Stimulated activated CD8-positive, alpha-beta memory T cell treated with anti-CD3 and anti-CD28 coated beads, Interleukin-15, amount 100 ng/mL, for 4 hours (primary cell): ENCODE results near the gene SYTL4.

ENCODE experiments used
- DNase-seq, 2 donors: peaks; one replicate each; pipeline ENCODE4 v3.0.0-alpha.2; 2020; ENCODE audit warnings: low read depth in 2 of 2

Gene SYTL4

DNA sequence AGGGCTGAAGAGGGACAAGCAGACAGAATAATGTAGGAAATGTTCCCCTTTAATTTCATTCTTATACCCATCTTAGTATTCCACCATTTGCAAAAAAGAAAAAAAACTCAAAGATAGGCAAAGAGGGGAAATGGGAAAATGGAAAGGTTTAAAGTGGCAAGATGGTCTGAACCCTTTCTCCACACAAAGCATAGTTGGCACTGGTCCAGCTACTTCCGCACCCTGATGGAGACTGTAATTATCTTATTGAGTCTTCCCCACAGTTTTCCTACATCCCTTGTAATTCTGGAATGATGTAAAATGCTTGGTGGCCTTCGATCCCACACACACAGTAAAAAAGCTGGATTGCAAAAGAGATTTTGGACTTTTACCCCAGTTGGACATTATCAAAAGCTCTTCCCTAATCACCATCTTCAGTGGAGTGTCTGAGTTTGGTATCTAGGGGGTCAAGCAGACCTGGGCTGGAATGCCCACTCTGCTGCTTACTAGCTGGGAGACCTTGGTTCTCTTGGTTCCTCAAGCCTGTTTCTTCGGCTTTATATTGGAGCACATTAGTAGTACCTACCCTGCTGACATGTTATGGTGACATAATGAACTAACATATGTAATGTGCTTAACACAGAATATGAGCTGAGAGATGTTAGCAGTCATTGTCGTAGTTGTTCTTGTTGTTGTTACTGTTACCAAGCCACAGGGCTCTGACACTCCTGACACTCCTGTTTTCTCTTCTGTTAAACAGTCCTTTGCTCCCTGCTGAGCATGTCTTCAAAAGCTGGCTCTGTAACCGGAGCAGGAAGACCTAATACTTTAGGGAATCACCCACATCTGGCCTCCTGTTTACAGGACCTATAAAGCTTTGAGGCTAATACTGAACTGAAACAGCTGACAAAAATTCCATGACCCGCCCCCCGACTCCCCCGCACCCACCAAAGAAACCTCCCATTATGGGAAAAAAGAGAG, 83.2 kb downstream of the SYTL4 start:
- DNase-seq = no peak

GRCh38 chrX:100647739-100648138, 84.2 kb downstream of the SYTL4 start:
- DNase-seq = no peak

GRCh38 chrX:100647095-100647494, 84.8 kb downstream of the SYTL4 start:
- DNase-seq = no peak

DNA sequence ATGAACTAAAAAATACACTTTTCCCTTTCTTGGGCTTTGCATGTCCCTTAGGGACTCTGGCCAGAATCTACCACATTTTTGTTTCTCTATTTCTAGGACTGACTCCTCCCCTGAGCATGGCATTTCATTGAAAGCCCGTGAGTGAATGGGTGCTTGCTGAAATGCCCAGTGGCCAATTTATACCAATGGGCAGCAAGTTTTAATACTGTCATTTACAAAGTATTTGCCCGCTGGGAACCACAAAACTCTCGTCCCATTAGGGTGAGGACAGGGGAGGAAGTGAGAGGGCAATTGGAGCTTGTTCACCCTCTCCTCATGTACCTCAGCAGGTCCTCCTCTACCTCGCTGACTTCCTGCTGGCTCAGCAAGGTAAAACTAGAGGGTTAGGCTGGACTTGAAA, 86.8 kb downstream of the SYTL4 start:
- no peak for DNase-seq

- DNase-seq = no peak
These were observed 87.7 kb downstream of the SYTL4 start, which contains the start of gene SRPX2 for GRCh38 chrX:100643956-100644860. TSS of gene SRPX2 (plus strand) at chrX:100644199. CDS start at chrX:100646323, 2,124 bp downstream.

DNA sequence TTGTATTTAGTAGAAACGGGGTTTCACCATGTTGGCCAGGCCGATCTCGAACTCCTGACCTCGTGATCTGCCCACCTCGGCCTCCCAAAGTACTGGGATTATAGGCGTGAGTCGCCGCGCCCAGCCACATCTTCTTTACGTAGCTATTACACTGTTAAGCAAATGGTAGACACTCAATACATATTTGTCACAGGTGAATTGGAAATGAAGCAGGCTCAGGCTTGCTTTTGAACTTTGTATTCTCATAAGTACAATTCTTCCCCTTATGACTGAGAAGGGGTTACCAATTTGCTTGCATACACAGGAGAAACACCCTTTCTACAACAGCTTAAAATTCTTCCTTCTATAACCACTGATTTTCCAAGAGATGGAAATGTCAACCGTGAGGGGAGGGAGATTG, 88.7 kb downstream of the SYTL4 start:
- DNase-seq = no peak

DNA sequence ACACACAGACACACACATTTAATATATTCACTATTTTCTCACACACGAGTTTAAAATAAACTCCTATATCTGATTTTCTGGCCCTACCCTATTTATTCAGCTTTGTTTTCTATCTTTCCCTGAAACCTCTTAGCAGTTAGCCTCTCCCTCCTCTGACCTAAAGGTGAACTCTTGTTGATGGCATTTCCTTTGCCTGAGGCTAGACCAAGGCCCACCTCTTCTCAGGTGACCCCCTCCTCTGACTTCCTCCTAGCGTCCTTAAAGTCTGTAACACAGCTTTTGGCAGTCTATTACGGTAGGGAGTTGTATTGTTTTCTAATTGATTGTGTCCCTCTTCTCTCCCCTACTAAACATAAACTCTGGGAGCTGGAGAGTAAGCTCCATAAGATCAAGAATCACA, 89.6 kb downstream of the SYTL4 start:
- no peak for DNase-seq

DNA sequence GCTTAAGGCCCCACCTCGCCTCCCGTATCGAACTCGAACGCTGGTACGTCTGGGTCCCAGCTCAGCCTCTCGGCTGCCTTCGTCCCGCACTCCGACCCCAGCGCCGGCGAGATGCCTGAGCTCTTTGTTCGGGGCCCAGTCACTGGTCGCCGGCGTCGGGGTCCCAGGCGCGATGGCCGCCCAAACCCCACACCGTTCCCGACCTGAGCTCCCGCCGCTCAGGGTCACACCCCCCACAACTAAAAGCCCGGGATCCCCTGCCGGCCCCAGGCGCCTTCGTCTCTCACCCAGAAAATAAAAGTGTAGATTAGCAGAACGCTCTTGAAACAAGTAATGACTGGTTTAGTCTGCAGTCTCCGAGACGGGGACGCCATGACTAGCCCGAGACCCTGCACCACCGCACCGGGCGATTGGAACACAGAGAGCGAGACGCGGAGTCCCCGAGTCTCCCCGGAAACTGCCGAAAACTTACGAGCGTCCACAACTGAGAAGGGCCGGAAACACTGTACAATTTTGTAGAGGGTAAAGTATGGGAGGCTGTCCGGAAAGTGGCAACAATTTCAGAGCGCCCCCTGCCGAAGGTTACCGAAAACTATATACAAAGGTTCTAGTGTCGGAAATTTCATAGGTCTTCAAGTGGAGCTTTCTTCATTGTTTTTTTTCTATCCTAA, 95.5 kb downstream of the SYTL4 start, which contains the start of gene TSPAN6:
TSS of gene TSPAN6 (minus strand) at position 486 of the 671 bp plus-strand sequence. CDS start at position 374, 112 bp downstream.
- peak; percentile 28 to 29 for DNase-seq

DNA sequence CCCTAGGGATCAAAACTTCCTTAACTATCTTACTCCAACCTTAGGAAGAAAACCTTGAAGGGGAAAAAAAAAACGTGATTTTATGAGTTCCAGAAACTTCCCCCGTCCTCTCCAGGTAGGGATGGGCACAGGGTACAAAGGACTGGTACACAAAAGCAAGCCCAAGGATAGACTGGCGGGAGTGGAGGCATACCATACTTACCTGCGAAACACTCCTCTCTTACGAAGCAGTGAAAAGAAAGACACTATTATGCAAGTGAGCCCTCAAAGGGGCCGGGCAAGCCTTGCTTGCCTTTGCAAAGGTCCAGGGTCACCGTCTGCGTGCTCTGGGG, 96.0 kb downstream of the SYTL4 start:
- no peak for DNase-seq

DNA sequence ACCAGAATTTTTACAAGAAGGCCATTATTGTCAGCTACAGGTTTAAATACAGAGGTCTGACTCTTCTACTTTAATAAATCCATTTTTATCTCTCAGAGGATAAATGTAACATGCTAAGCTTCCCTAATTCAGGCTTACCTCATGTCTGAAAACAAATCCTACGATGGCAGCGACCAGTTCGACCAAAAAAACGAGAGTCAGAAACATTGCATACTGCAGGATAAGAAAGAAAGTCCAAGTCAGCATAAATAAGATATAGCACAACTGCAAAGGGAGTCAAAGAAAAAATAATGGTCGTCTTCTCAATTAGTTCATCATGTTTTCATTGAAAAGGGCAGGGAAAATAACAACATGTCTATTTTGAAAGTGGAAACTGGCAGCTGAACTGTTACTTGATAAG, 96.9 kb downstream of the SYTL4 start:
- no peak for DNase-seq

- DNase-seq = no peak
These were observed 105.9 kb downstream of the SYTL4 start for GRCh38 chrX:100625985-100626491.
